DOHH2 (cell line): ENCODE data around the gene AZIN2.

Experiments used
- H3F3A ChIP-seq: fragments of 200-600 bp; sonication (generic), shearing (Covaris generic); 2 replicates; pipeline ENCODE4 v1.6.0; 2016; ENCODE audit warnings: antibody characterized with exemption, mild to moderate bottlenecking; ENCODE audit not compliant: control insufficient read depth, insufficient read depth
- H3K27ac ChIP-seq: fragments of 200-600 bp; sonication (generic); 2 replicates; pipeline ENCODE4 v1.5.1; 2014; ENCODE audit warnings: low read depth, mild to moderate bottlenecking, low read length, moderate library complexity
- H3K27me3 ChIP-seq: fragments of 200-600 bp; sonication (generic); 2 replicates; pipeline ENCODE4 v1.6.1; 2014; ENCODE audit warnings: mild to moderate bottlenecking, low read length, mixed read lengths; ENCODE audit not compliant: control insufficient read depth
- H3K36me3 ChIP-seq: fragments of 200-600 bp; sonication (generic); 2 replicates; pipeline ENCODE4 v1.6.1; 2014; ENCODE audit warnings: mild to moderate bottlenecking, low read length, moderate library complexity, mixed read lengths; ENCODE audit not compliant: control insufficient read depth
- H3K4me1 ChIP-seq: fragments of 200-600 bp; sonication (generic); 2 replicates; pipeline ENCODE4 v1.6.1; 2014; ENCODE audit warnings: mild to moderate bottlenecking, low read length, mixed read lengths; ENCODE audit not compliant: control insufficient read depth
- H3K4me2 ChIP-seq: fragments of 200-600 bp; sonication (generic); 2 replicates; pipeline ENCODE4 v1.6.0; 2014; ENCODE audit warnings: mild to moderate bottlenecking, low read length, moderate library complexity
- H3K4me3 ChIP-seq: fragments of 200-600 bp; sonication (generic); 2 replicates; pipeline ENCODE4 v1.5.1; 2014; ENCODE audit warnings: mild to moderate bottlenecking, low read length, mixed read lengths
- H3K79me2 ChIP-seq: fragments of 200-600 bp; sonication (generic); 2 replicates; pipeline ENCODE4 v1.6.1; 2014; ENCODE audit warnings: mild to moderate bottlenecking, low read length, mixed read lengths; ENCODE audit not compliant: control insufficient read depth
- H3K9me2 ChIP-seq: fragments of 200-600 bp; sonication (generic); replicated peaks from 2 replicates; pipeline ENCODE4 v1.6.1; 2014; ENCODE audit warnings: mild to moderate bottlenecking, low read length, mixed read lengths; ENCODE audit not compliant: control insufficient read depth
- H3K9me3 ChIP-seq: fragments of 200-600 bp; sonication (generic); 2 replicates; pipeline ENCODE4 v1.6.1; 2014; ENCODE audit warnings: antibody characterized with exemption, low read length, mixed read lengths; ENCODE audit not compliant: control insufficient read depth, insufficient read depth
- H4K20me1 ChIP-seq: fragments of 200-600 bp; sonication (generic); 2 replicates; pipeline ENCODE4 v1.6.0; 2014; ENCODE audit warnings: low read depth, mild to moderate bottlenecking, antibody characterized with exemption, low read length, moderate library complexity; ENCODE audit not compliant: control insufficient read depth, insufficient read depth
- CTCF ChIP-seq: fragments of 200-600 bp; sonication (generic); IDR thresholded peaks from one replicate; pipeline ENCODE4 v1.5.1; 2014; ENCODE audit warnings: antibody characterized with exemption, mild to moderate bottlenecking, low read depth, low read length; ENCODE audit not compliant: poor library complexity, severe bottlenecking
- EZH2phosphoT487 ChIP-seq: fragments of 200-600 bp; sonication (generic); IDR thresholded peaks from 2 replicates; pipeline ENCODE4 v1.6.1; 2017; ENCODE audit warnings: borderline replicate concordance, mild to moderate bottlenecking, antibody characterized with exemption, low read length, moderate library complexity, mixed read lengths

AZIN2 gene

DNA sequence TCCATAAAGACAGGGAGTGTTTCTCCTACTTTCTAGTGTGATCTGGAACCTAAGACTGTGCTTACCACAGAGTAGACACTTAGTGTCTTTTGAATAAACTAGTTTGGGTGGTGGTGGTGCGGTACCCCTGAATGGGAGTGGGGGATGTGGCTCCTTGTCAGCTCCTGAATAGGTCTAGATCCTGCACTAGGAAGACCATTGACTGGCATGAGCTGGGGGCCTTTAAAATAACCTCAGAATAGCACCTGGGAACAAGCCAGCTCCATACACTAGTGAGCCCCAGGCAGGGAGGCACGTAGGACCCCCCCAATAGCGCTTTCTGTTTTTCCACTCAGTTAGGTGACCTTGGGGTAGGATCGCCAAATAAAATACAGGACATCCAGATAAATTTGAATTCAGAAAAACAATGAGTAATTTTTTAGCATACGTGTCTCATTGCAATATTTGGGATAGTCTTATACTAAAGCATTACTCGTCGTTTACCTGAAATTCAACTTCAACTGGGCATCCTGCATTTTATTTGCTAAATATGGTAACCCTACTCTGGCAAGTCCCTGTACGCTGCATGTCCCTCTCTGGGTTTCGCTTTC, 45.6 kb downstream of the AZIN2 start:
- H3K79me2 ChIP-seq, result no peaks in the 10 kb centered on the region
- H3K4me2 ChIP-seq, result peak overlapping the region; percentile 71

DNA sequence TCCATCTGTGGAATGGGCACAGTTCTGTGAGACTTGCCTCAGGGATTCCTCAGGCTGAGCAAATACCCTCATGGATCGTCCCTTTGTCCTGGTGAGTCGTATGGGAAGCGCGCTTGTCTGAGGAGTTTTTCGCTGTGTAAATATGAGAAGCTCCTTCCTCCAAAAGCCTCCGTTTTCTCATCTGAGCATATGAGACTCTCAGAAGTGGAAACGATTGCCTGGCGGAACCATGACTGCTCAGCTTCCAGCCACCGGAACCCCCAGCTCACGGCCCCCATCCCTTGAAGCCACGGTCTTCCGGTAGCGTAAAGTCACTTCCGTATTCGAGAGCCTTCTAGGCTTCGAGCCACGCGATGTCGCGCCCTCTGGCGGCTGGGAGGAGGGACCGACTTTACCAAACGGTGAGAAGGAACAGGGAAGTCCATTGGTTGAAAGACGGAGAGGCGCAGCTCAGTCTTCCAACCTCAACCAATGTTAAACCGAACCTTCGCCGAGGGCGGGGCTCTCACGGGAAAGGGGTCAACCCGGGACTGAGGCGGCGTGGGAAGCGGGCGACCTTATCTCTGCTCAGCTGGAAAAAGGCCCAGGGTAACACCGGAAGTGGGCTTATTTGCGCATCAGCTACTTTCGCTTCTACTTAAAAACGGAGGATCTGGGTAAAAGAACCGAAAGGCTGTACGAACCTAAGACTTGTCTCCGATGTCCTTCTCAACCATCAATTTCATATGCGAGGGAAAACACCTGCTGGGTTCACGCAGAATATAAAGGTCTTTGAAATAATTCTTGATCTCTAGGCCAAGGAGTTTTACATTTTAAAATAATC, 46.3 kb downstream of the AZIN2 start:
- no peaks in the 10 kb centered on the region for H3K79me2 ChIP-seq
- peak overlapping the region; percentile 71 for H3K4me2 ChIP-seq
- peak overlapping the region; percentile 73 for H3K4me3 ChIP-seq
- H3K27ac ChIP-seq, result no peak overlapping the region
- H3K9me2 ChIP-seq, result no peaks in the 10 kb centered on the region
- TF ChIP-seq EZH2phosphoT487, result no peak
- peak; percentile 95 for TF ChIP-seq CTCF
- H3K4me1 ChIP-seq, result peaks cover 14% of the 10 kb centered on the region
- H4K20me1 ChIP-seq, result no peaks in the 10 kb centered on the region
- H3K36me3 ChIP-seq, result no peaks in the 10 kb centered on the region
- no peaks in the 10 kb centered on the region for H3K27me3 ChIP-seq
- H3K9me3 ChIP-seq, result peaks cover 12% of the 10 kb centered on the region; the same call in 1 of the 2 replicates
- no peaks in the 10 kb centered on the region for H3F3A ChIP-seq

More for the DNA sequence above, 45.6 kb downstream of the AZIN2 start:
- Histone ChIP-seq H3K9me3 (peaks cover 12% of the 10 kb centered on the region; the same call in 1 of the 2 replicates), H3K4me3 (peak overlapping the region; percentile 73), H3F3A (no peaks in the 10 kb centered on the region), H3K27me3 (peaks cover 6% of the 10 kb centered on the region), H4K20me1 (no peaks in the 10 kb centered on the region), H3K36me3 (no peaks in the 10 kb centered on the region), H3K9me2 (no peaks in the 10 kb centered on the region), H3K27ac (no peak overlapping the region), H3K4me1 (peaks cover 14% of the 10 kb centered on the region)
- TF ChIP-seq CTCF, result no peak
- TF ChIP-seq EZH2phosphoT487, result no peak

GRCh38 chr1:33128781-33129180, 47.8 kb downstream of the AZIN2 start:
- Histone ChIP-seq H3K36me3 (no peaks in the 10 kb centered on the region), H3K4me2 (no peak overlapping the region), H3K27me3 (no peaks in the 10 kb centered on the region), H3K9me2 (no peaks in the 10 kb centered on the region), H3K27ac (no peak overlapping the region), H3F3A (no peaks in the 10 kb centered on the region), H3K79me2 (no peaks in the 10 kb centered on the region), H3K4me3 (no peak overlapping the region), H3K4me1 (peaks cover 14% of the 10 kb centered on the region), H3K9me3 (peaks cover 12% of the 10 kb centered on the region; the same call in 1 of the 2 replicates), H4K20me1 (no peaks in the 10 kb centered on the region)
- TF ChIP-seq EZH2phosphoT487 (no peak), CTCF (no peak)
